HepG2 (cell line): ENCODE results near the gene CBLB. TPM values are rescaled to one million over a fixed set of nuclear protein-coding genes. Genes with fewer than 3 reads are reported as not detected.

Source experiments
- ATAC-seq: fragments of 200-7000 bp; cut with Tn5 transposase; 3 replicates; pipeline ENCODE4 v1.9.1; 2020; ENCODE audit warnings: mild to moderate bottlenecking, moderate library complexity
- BruUV-seq: library from RNA; stranded (reverse); fragments of 400-500 nt; replicated peaks from 2 replicates; lab custom pipeline; 2021; lab: Mats Ljungman, UMichigan
- CTCF ChIA-PET: fragments of 300-600 bp; formaldehyde crosslinking; extraction: SDS; loops from one replicate; lab custom pipeline; 2021; ENCODE audit warnings: low total read pairs, inconsistent platforms, low intra/inter-chr PET ratio; lab: Yijun Ruan, JAX
- POLR2A ChIA-PET: fragments of 350-600 bp; sonication (Branson Sonifier 250); formaldehyde crosslinking; loops from one replicate; lab custom pipeline; 2020; ENCODE audit warnings: antibody characterized with exemption, inconsistent platforms; lab: Yijun Ruan, JAX
- DNase-seq: peaks from one replicate; pipeline ENCODE4 v3.0.0-alpha.2; 2015; ENCODE audit warnings: low spot score
- FAIRE-seq: peaks from 3 replicates; lab custom pipeline; 2011; peaks lifted over from hg19 to GRCh38; lab: Jason Lieb, UNC
- H2AFZ ChIP-seq: one replicate; pipeline ENCODE4 v1.6.1; 2011; ENCODE audit warnings: low read length, inconsistent platforms
- H3K27ac ChIP-seq: fragments of 300-600 bp; 3 replicates; pipeline ENCODE4 v1.8.0; 2011; ENCODE audit warnings: mixed run types, mild to moderate bottlenecking, mixed read lengths, low read length, inconsistent platforms; ENCODE audit not compliant: insufficient read depth; ENCODE audit errors: extremely low read length
- H3K27me3 ChIP-seq, 2 experiments: fragments of 200-600 bp in 1 of 2; 2 replicates in 1 of 2; 3 replicates in 1 of 2; pipeline versions ENCODE4 v1.6.0 to v1.8.0; 2011; ENCODE audit warnings: low read length in 2 of 2, mild to moderate bottlenecking in 2 of 2, moderate library complexity in 2 of 2, inconsistent platforms in 1 of 2; ENCODE audit not compliant: insufficient read depth in 2 of 2, control insufficient read depth in 1 of 2
- H3K36me3 ChIP-seq, 2 experiments: fragments of 200-600 bp in 1 of 2; replicated peaks in 1 of 2; 2 replicates in 1 of 2; 3 replicates in 1 of 2; pipeline versions ENCODE4 v1.5.1 to v1.8.0; 2011; ENCODE audit warnings: low read length in 2 of 2, inconsistent platforms in 1 of 2; ENCODE audit not compliant: insufficient read depth in 2 of 2, control insufficient read depth in 1 of 2
- H3K4me1 ChIP-seq: 2 replicates; pipeline ENCODE4 v1.5.1; 2012; ENCODE audit warnings: low read length, inconsistent platforms; ENCODE audit not compliant: insufficient read depth
- H3K4me2 ChIP-seq: 2 replicates; pipeline ENCODE4 v1.6.0; 2011; ENCODE audit warnings: low read depth, low read length, inconsistent platforms
- H3K4me3 ChIP-seq, 3 experiments: fragments of 200-600 bp in 1 of 3; sonication (generic), shearing (Covaris generic) in 1 of 3; replicated peaks in 1 of 3; 2 replicates each; pipeline ENCODE4 v1.5.1; 2011 to 2016; ENCODE audit warnings: low read length in 3 of 3, inconsistent platforms in 2 of 3, low read depth in 2 of 3, mild to moderate bottlenecking in 2 of 3, control low read depth in 1 of 3, mixed read lengths in 1 of 3; ENCODE audit not compliant: insufficient read depth in 1 of 3
- H3K79me2 ChIP-seq: one replicate; pipeline ENCODE4 v1.6.1; 2011; ENCODE audit warnings: low read length, inconsistent platforms; ENCODE audit not compliant: insufficient read depth
- H3K9ac ChIP-seq: 2 replicates; pipeline ENCODE4 v1.6.0; 2011; ENCODE audit warnings: mild to moderate bottlenecking, low read depth, low read length, inconsistent platforms; ENCODE audit not compliant: insufficient read depth
- H3K9me3 ChIP-seq: 2 replicates; pipeline ENCODE4 v1.5.1; 2012; ENCODE audit warnings: mild to moderate bottlenecking, low read length
- H4K20me1 ChIP-seq: 2 replicates; pipeline ENCODE4 v1.6.0; 2011; ENCODE audit warnings: inconsistent platforms, mild to moderate bottlenecking, low read length, moderate library complexity; ENCODE audit not compliant: insufficient read depth
- BCL6 ChIP-seq: IDR thresholded peaks from 2 replicates; pipeline ENCODE4 v1.6.1; 2016; ENCODE audit warnings: missing genetic modification reagents, missing compliant biosample characterization
- ELK4 ChIP-seq: sonication (generic); formaldehyde crosslinking; IDR thresholded peaks from 2 replicates; pipeline ENCODE4 v1.9.0; 2021; ENCODE audit warnings: missing genetic modification reagents, borderline replicate concordance
- FOXO4 ChIP-seq: sonication (generic); formaldehyde crosslinking; conservative IDR thresholded peaks from 2 replicates; pipeline ENCODE4 v1.8.1; 2023; ENCODE audit warnings: missing genetic modification reagents
- HNRNPK ChIP-seq: fragments of 200-400 bp; formaldehyde crosslinking; IDR thresholded peaks from 2 replicates; pipeline ENCODE4 v1.6.1; 2018; ENCODE audit warnings: low read length, low read depth, moderate library complexity, mild to moderate bottlenecking; ENCODE audit not compliant: poor library complexity, severe bottlenecking
- MAZ ChIP-seq, 2 experiments: sonication (generic) in 1 of 2; formaldehyde crosslinking in 1 of 2; IDR thresholded peaks; 2 replicates each; pipeline versions ENCODE4 v1.5.0 to v1.6.1; 2012 to 2020; ENCODE audit warnings: low read depth in 2 of 2, mild to moderate bottlenecking in 2 of 2, borderline replicate concordance in 1 of 2, improper control_type of control experiment in 1 of 2, low read length in 1 of 2, missing genetic modification reagents in 1 of 2, moderate library complexity in 1 of 2
- NFRKB ChIP-seq: fragments of 450-650 bp; IDR thresholded peaks from 2 replicates; pipeline ENCODE4 v1.6.1; 2017
- PAWR ChIP-seq: sonication (generic); formaldehyde crosslinking; IDR thresholded peaks from 2 replicates; pipeline ENCODE4 v1.4.0; 2020; ENCODE audit warnings: missing genetic modification reagents, mild to moderate bottlenecking, borderline replicate concordance
- SPEN ChIP-seq: sonication (generic); formaldehyde crosslinking; IDR thresholded peaks from 2 replicates; pipeline ENCODE4 v1.5.1; 2020; ENCODE audit warnings: low read depth, mild to moderate bottlenecking, missing genetic modification reagents
- ZNF296 ChIP-seq: sonication (generic); formaldehyde crosslinking; conservative IDR thresholded peaks from 2 replicates; pipeline ENCODE4 v1.5.0; 2020; ENCODE audit warnings: mild to moderate bottlenecking, missing genetic modification reagents
- ZNF333 ChIP-seq: sonication (generic); formaldehyde crosslinking; IDR thresholded peaks from 2 replicates; pipeline ENCODE4 v1.4.0; 2020; ENCODE audit warnings: mild to moderate bottlenecking, missing genetic modification reagents, borderline replicate concordance
- ZNF446 ChIP-seq: sonication (generic); formaldehyde crosslinking; IDR thresholded peaks from 2 replicates; pipeline ENCODE4 v1.5.0; 2020; ENCODE audit warnings: mild to moderate bottlenecking, missing genetic modification reagents
- ZNF496 ChIP-seq: sonication (generic); formaldehyde crosslinking; IDR thresholded peaks from 2 replicates; pipeline ENCODE4 v1.8.1; 2023; ENCODE audit warnings: mild to moderate bottlenecking, moderate library complexity, missing genetic modification reagents; ENCODE audit not compliant: insufficient replicate concordance
- WGBS: methylation state at CpG from one replicate; pipeline ENCODE4 v1.1.6; 2017; ENCODE audit warnings: low lambda C conversion rate; 5-methylcytosine and 5-hydroxymethylcytosine counted together
- in situ Hi-C: cut with HindIII; loops from 2 replicates; pipeline ENCODE4 v1.10.0; 2017; ENCODE audit warnings: low pct_unique_long_range_greater_than_20kb; ENCODE audit not compliant: extremely low pct_ligation_motif_present
- intact Hi-C: fragments of 100-400 bp; cut with micrococcal nuclease; formaldehyde crosslinking; loops from one replicate; pipeline ENCODE4 v1.10.0; 2022; ENCODE audit not compliant: unreplicated experiment
- polyA plus RNA-seq, 8 experiments: library from polyadenylated mRNA; depleted of rRNA in 3 of 8; stranded (reverse) in 7 of 8; unstranded in 1 of 8; fragments of >200 nt; fragmentation: Illumina TruSeq in 4 of 8; extraction: Trizol in 4 of 8; gene quantifications; 2 replicates each; pipeline versions ENCODE4 v1.2.1 to v1.2.3, GENCODE V29; 2011 to 2016; ENCODE audit warnings: low read depth in 4 of 8, missing spikeins in 1 of 8, mixed read lengths in 1 of 8; ENCODE audit not compliant: insufficient read depth in 1 of 8
- total RNA-seq, 5 experiments: library from RNA; depleted of rRNA; stranded (reverse); fragments of >200 nt; fragmentation: Illumina TruSeq; extraction: Trizol; gene quantifications; 2 replicates each; pipeline ENCODE4 v1.2.3, GENCODE V29; 2016; ENCODE audit warnings: low read depth in 1 of 5

Gene CBLB
- total and polyA plus RNA-seq, 2 of the 13 experiments (the other 11 are each of a cell fraction or from before 2014, with no cell fraction given), result 9.8 to 16.4 TPM

GRCh38 chr3:105798381-105798934, 70.4 kb downstream of the CBLB start:
- in situ Hi-C loops (no loop called here), intact Hi-C loops (no loop called here)

More at GRCh38 chr3:105798381-105798934, 70.4 kb downstream of the CBLB start:
- Histone ChIP-seq H3K36me3 (no peaks in the 10 kb centered on the region), H3K79me2 (peaks cover 9% of the 10 kb centered on the region), H3K27me3 (no peaks in the 10 kb centered on the region), H2AFZ (no peak overlapping the region), H3K27ac (no peak overlapping the region), H3K9me3 (no peaks in the 10 kb centered on the region), H3K9ac (no peak overlapping the region), H4K20me1 (peaks cover 10% of the 10 kb centered on the region; the same call in 1 of the 2 replicates), H3K4me1 (no peaks in the 10 kb centered on the region), H3K4me2 (no peak overlapping the region), H3K4me3 (no peak overlapping the region)
- WGBS, result 100% methylated on average over 1 of the region's 1 CpG
- POLR2A ChIA-PET, result no interaction called here
- no peak for DNase-seq
- no TSS peak for BruUV-seq
- no peak for TF ChIP-seq PAWR (CRISPR knock-in tag)
- TF ChIP-seq NFRKB, result no peak
- no peak for TF ChIP-seq ZNF446 (CRISPR knock-in tag)
- TF ChIP-seq ZNF496 (CRISPR knock-in tag), result no peak
- TF ChIP-seq SPEN, result no peak
- TF ChIP-seq ELK4 (CRISPR knock-in tag), result no peak
- no peak for TF ChIP-seq BCL6 (CRISPR knock-in tag)
- TF ChIP-seq MAZ (IDR thresholded peaks at IDR 0.05; ENCODE audit: borderline replicate concordance, low read depth, low read length), result no peak
- TF ChIP-seq MAZ (CRISPR knock-in tag; IDR thresholded peaks at IDR 0.05; ENCODE audit: low read depth), result no peak
- no peak for TF ChIP-seq FOXO4
- no peak for TF ChIP-seq ZNF333
- no peak for TF ChIP-seq ZNF296 (CRISPR knock-in tag)
- no peak for TF ChIP-seq HNRNPK
- no peak for ATAC-seq
- no peak for FAIRE-seq
- CTCF ChIA-PET, result no interaction called here
